Liver (tissue), 3 donors: Measurements from ENCODE around the gene PHF12.
A peak's percentile ranks its signal among the peaks of the same experiment; 100 is the strongest.

Experiments
- FOXA1 ChIP-seq: IDR thresholded peaks from 2 replicates; pipeline ENCODE4 v1.6.1; 2016; ENCODE audit warnings: antibody characterized with exemption
- NR2F2 ChIP-seq: IDR thresholded peaks from 2 replicates; pipeline ENCODE4 v1.6.1; 2016; ENCODE audit warnings: antibody characterized with exemption
- RAD21 ChIP-seq, 2 donors: IDR thresholded peaks; 2 replicates each; pipeline ENCODE4 v1.6.1; 2016; ENCODE audit warnings: antibody characterized with exemption in 2 of 2, mild to moderate bottlenecking in 2 of 2
- REST ChIP-seq: IDR thresholded peaks from 2 replicates; pipeline ENCODE4 v1.6.1; 2016; ENCODE audit warnings: antibody characterized with exemption, mild to moderate bottlenecking
- RXRA ChIP-seq, 2 donors: IDR thresholded peaks; 2 replicates each; pipeline ENCODE4 v1.6.1; 2017 to 2018; ENCODE audit warnings: antibody characterized with exemption in 2 of 2, mild to moderate bottlenecking in 1 of 2
- TAF1 ChIP-seq: conservative IDR thresholded peaks from 2 replicates; pipeline ENCODE4 v1.6.1; 2016; ENCODE audit warnings: antibody characterized with exemption, mild to moderate bottlenecking
- TF ChIP-seq, protein P1 (sequence below): fragments of 150-350 bp; IDR thresholded peaks from 2 replicates; pipeline ENCODE4 v1.5.1; 2017; ENCODE audit warnings: improper control_type of control experiment, low read depth, low read length; ENCODE audit not compliant: missing input control
- TF ChIP-seq, protein P2 (sequence below): IDR thresholded peaks from 2 replicates; pipeline ENCODE4 v1.6.1; 2016; ENCODE audit warnings: antibody characterized with exemption
- TF ChIP-seq, protein P3 (sequence below): IDR thresholded peaks from 2 replicates; pipeline ENCODE4 v1.6.1; 2016; ENCODE audit warnings: antibody characterized with exemption
- donor health status: healthy.
- donor health status: healthy.

- TF ChIP-seq, protein P1, sequence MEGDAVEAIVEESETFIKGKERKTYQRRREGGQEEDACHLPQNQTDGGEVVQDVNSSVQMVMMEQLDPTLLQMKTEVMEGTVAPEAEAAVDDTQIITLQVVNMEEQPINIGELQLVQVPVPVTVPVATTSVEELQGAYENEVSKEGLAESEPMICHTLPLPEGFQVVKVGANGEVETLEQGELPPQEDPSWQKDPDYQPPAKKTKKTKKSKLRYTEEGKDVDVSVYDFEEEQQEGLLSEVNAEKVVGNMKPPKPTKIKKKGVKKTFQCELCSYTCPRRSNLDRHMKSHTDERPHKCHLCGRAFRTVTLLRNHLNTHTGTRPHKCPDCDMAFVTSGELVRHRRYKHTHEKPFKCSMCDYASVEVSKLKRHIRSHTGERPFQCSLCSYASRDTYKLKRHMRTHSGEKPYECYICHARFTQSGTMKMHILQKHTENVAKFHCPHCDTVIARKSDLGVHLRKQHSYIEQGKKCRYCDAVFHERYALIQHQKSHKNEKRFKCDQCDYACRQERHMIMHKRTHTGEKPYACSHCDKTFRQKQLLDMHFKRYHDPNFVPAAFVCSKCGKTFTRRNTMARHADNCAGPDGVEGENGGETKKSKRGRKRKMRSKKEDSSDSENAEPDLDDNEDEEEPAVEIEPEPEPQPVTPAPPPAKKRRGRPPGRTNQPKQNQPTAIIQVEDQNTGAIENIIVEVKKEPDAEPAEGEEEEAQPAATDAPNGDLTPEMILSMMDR = peak; percentile 42
- no peak for TF ChIP-seq REST
- TF ChIP-seq NR2F2 = no peak
- peak; percentile 41 to 67 for TF ChIP-seq RAD21 (IDR thresholded peaks at IDR 0.05)
- TF ChIP-seq FOXA1 = no peak
- TF ChIP-seq, protein P2, sequence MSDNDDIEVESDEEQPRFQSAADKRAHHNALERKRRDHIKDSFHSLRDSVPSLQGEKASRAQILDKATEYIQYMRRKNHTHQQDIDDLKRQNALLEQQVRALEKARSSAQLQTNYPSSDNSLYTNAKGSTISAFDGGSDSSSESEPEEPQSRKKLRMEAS = peak; percentile 84
- no peak for TF ChIP-seq RXRA (IDR thresholded peaks at IDR 0.05)
- TF ChIP-seq, protein P3, sequence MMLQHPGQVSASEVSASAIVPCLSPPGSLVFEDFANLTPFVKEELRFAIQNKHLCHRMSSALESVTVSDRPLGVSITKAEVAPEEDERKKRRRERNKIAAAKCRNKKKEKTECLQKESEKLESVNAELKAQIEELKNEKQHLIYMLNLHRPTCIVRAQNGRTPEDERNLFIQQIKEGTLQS = no peak
- TF ChIP-seq TAF1 = no peak
Measured at GRCh38 chr17:28912281-28912937, 38.9 kb downstream of the PHF12 start.
